H1 (cell line): ENCODE measurements around the gene ALK. TPM values are rescaled to one million over a fixed set of nuclear protein-coding genes. Genes with fewer than 3 reads are reported as not detected.

Source experiments
- CTCF ChIA-PET: fragments of 300-600 bp; sonication (Branson Sonifier 250); formaldehyde crosslinking; loops from one replicate; lab custom pipeline; 2021; ENCODE audit not compliant: partially characterized antibody; lab: Charles Lee
- POLR2A ChIA-PET: fragments of 300-600 bp; sonication (Branson Sonifier 250); formaldehyde crosslinking; loops from one replicate; lab custom pipeline; 2021; ENCODE audit warnings: inconsistent platforms; ENCODE audit not compliant: partially characterized antibody; lab: Charles Lee
- DNase-seq, 2 experiments: peaks; one replicate each; pipeline versions ENCODE4 v3.0.0 to v3.0.0-alpha.2; 2010 to 2022; ENCODE audit warnings: low spot score in 2 of 2, low read depth in 1 of 2, mixed read lengths in 1 of 2
- FAIRE-seq: peaks from 2 replicates; lab custom pipeline; 2011; peaks lifted over from hg19 to GRCh38; lab: Jason Lieb, UNC
- H2AFZ ChIP-seq: 2 replicates; pipeline ENCODE4 v1.8.1; 2012; ENCODE audit warnings: low read length, inconsistent platforms
- H2AK5ac ChIP-seq: 2 replicates; pipeline ENCODE4 v1.6.1; 2013; ENCODE audit warnings: low read depth, low read length
- H2BK120ac ChIP-seq: replicated peaks from 2 replicates; pipeline ENCODE3; 2013; ENCODE audit warnings: low read depth, low read length, inconsistent platforms
- H2BK12ac ChIP-seq: 2 replicates; pipeline ENCODE4 v1.6.1; 2013; ENCODE audit warnings: low read depth, low read length
- H2BK15ac ChIP-seq: 2 replicates; pipeline ENCODE4 v1.6.1; 2013; ENCODE audit warnings: low read length
- H2BK20ac ChIP-seq: 2 replicates; pipeline ENCODE4 v1.6.1; 2013; ENCODE audit warnings: low read length
- H2BK5ac ChIP-seq: 2 replicates; pipeline ENCODE4 v1.6.1; 2013; ENCODE audit warnings: low read depth, low read length
- H3K14ac ChIP-seq: 2 replicates; pipeline ENCODE4 v1.6.1; 2013; ENCODE audit warnings: inconsistent platforms; ENCODE audit not compliant: insufficient read length
- H3K18ac ChIP-seq: 2 replicates; pipeline ENCODE4 v1.6.1; 2013; ENCODE audit warnings: low read length; ENCODE audit errors: extremely low read depth
- H3K23ac ChIP-seq: 2 replicates; pipeline ENCODE4 v1.6.1; 2013; ENCODE audit warnings: inconsistent platforms; ENCODE audit not compliant: insufficient read length
- H3K23me2 ChIP-seq: 2 replicates; pipeline ENCODE4 v1.6.1; 2013; ENCODE audit warnings: low read depth, low read length
- H3K27ac ChIP-seq: 2 replicates; pipeline ENCODE4 v1.6.1; 2011; ENCODE audit warnings: low read depth, low read length, inconsistent platforms
- H3K27me3 ChIP-seq, 4 experiments: replicated peaks in 1 of 4; 1 replicate in 1 of 4; 2 replicates in 3 of 4; pipeline versions ENCODE4 v1.6.1 to v1.8.1; 2011 to 2013; ENCODE audit warnings: low read length in 3 of 4, mild to moderate bottlenecking in 3 of 4, inconsistent platforms in 2 of 4, mixed read lengths in 2 of 4, moderate library complexity in 1 of 4; ENCODE audit not compliant: control insufficient read depth in 3 of 4, insufficient read depth in 3 of 4; ENCODE audit errors: extremely low read depth in 1 of 4
- H3K36me3 ChIP-seq, 4 experiments: 2 replicates each; pipeline versions ENCODE4 v1.6.1 to v1.8.1; 2011 to 2013; ENCODE audit warnings: mild to moderate bottlenecking in 4 of 4, low read length in 3 of 4, moderate library complexity in 2 of 4, control low read depth in 1 of 4, inconsistent platforms in 1 of 4; ENCODE audit not compliant: insufficient read depth in 4 of 4, control insufficient read depth in 2 of 4
- H3K4ac ChIP-seq: replicated peaks from 2 replicates; pipeline ENCODE3; 2013; ENCODE audit warnings: low read length, low read depth, mixed read lengths, inconsistent platforms; ENCODE audit not compliant: insufficient read length
- H3K4me1 ChIP-seq, 4 experiments: replicated peaks in 1 of 4; 1 replicate in 1 of 4; 2 replicates in 3 of 4; pipeline versions ENCODE4 v1.6.1 to v1.8.1; 2011 to 2013; ENCODE audit warnings: low read length in 3 of 4, inconsistent platforms in 2 of 4, mixed read lengths in 1 of 4; ENCODE audit not compliant: insufficient read depth in 4 of 4, control insufficient read depth in 3 of 4
- H3K4me2 ChIP-seq, 2 experiments: 2 replicates each; pipeline versions ENCODE4 v1.6.1 to v1.8.1; 2011 to 2013; ENCODE audit warnings: low read depth in 2 of 2, low read length in 2 of 2, control low read depth in 1 of 2, inconsistent platforms in 1 of 2, mild to moderate bottlenecking in 1 of 2; ENCODE audit not compliant: insufficient read depth in 1 of 2
- H3K4me3 ChIP-seq, 4 experiments: fragments of 200-600, 300-600 bp in 1 of 4; sonication (generic), shearing (Covaris generic), sonication (Bioruptor Twin) in 1 of 4; 2 replicates each; pipeline versions ENCODE4 v1.5.1 to v1.8.1; 2011 to 2016; ENCODE audit warnings: low read length in 4 of 4, low read depth in 3 of 4, control low read depth in 2 of 4, inconsistent platforms in 2 of 4, mild to moderate bottlenecking in 2 of 4, mixed read lengths in 1 of 4, moderate library complexity in 1 of 4; ENCODE audit not compliant: insufficient read depth in 2 of 4; ENCODE audit errors: extremely low read depth in 1 of 4
- H3K56ac ChIP-seq: replicated peaks from 2 replicates; pipeline ENCODE3; 2013; ENCODE audit warnings: low read depth, mild to moderate bottlenecking, mixed read lengths, low read length, inconsistent platforms; ENCODE audit not compliant: insufficient read length
- H3K79me1 ChIP-seq: 2 replicates; pipeline ENCODE4 v1.6.1; 2013; ENCODE audit warnings: low read depth, low read length, control low read depth
- H3K79me2 ChIP-seq, 2 experiments: 2 replicates each; pipeline versions ENCODE4 v1.6.1 to v1.8.1; 2012 to 2013; ENCODE audit warnings: low read length in 2 of 2, mild to moderate bottlenecking in 2 of 2, inconsistent platforms in 1 of 2; ENCODE audit not compliant: insufficient read depth in 2 of 2, control insufficient read depth in 1 of 2
- H3K9ac ChIP-seq, 4 experiments: replicated peaks in 1 of 4; 1 replicate in 1 of 4; 2 replicates in 3 of 4; pipeline versions ENCODE4 v1.6.1 to v1.8.1; 2011 to 2013; ENCODE audit warnings: low read depth in 3 of 4, low read length in 3 of 4, control low read depth in 2 of 4, mild to moderate bottlenecking in 2 of 4, moderate library complexity in 2 of 4, inconsistent platforms in 1 of 4; ENCODE audit errors: extremely low read depth in 1 of 4
- H3K9me3 ChIP-seq, 2 experiments: 2 replicates each; pipeline versions ENCODE4 v1.6.1 to v1.8.1; 2012 to 2013; ENCODE audit warnings: mild to moderate bottlenecking in 2 of 2, moderate library complexity in 2 of 2, control low read depth in 1 of 2, inconsistent platforms in 1 of 2, low read depth in 1 of 2, low read length in 1 of 2, mixed read lengths in 1 of 2; ENCODE audit not compliant: insufficient read depth in 2 of 2
- H4K20me1 ChIP-seq, 2 experiments: replicated peaks in 1 of 2; 2 replicates each; pipeline versions ENCODE3 to v1.8.1; 2011 to 2013; ENCODE audit warnings: inconsistent platforms in 2 of 2, low read length in 2 of 2, mild to moderate bottlenecking in 1 of 2; ENCODE audit not compliant: insufficient read depth in 2 of 2, control insufficient read depth in 1 of 2
- H4K5ac ChIP-seq: 2 replicates; pipeline ENCODE4 v1.6.1; 2013; ENCODE audit warnings: low read length, low read depth, mixed read lengths, inconsistent platforms; ENCODE audit not compliant: insufficient read length
- H4K8ac ChIP-seq: 2 replicates; pipeline ENCODE4 v1.8.0; 2013; ENCODE audit warnings: mild to moderate bottlenecking, moderate library complexity, low read length, inconsistent platforms; ENCODE audit not compliant: insufficient read depth; ENCODE audit errors: extremely low read depth
- H4K91ac ChIP-seq: replicated peaks from 2 replicates; pipeline ENCODE3; 2013; ENCODE audit warnings: low read length, mixed read lengths, inconsistent platforms; ENCODE audit not compliant: insufficient read length
- CREB1 ChIP-seq: IDR thresholded peaks from 2 replicates; pipeline ENCODE4 v1.6.1; 2012; ENCODE audit warnings: inconsistent platforms
- KDM4A ChIP-seq: IDR thresholded peaks from one replicate; pipeline ENCODE4 v1.7.1; 2012; ENCODE audit warnings: low read depth, mild to moderate bottlenecking, moderate library complexity, low read length, inconsistent platforms; ENCODE audit not compliant: severe bottlenecking
- POU5F1 ChIP-seq: IDR thresholded peaks from 2 replicates; pipeline ENCODE4 v1.6.1; 2011; ENCODE audit warnings: low read depth, mild to moderate bottlenecking, low read length, moderate library complexity
- RAD21 ChIP-seq, 2 experiments: IDR thresholded peaks in 1 of 2; conservative IDR thresholded peaks in 1 of 2; 2 replicates each; pipeline ENCODE4 v1.6.1; 2011; ENCODE audit warnings: low read depth in 2 of 2, low read length in 2 of 2, improper control_type of control experiment in 1 of 2, inconsistent platforms in 1 of 2, mild to moderate bottlenecking in 1 of 2, moderate library complexity in 1 of 2
- RBBP5 ChIP-seq: IDR thresholded peaks from 2 replicates; pipeline ENCODE4 v1.7.1; 2012; ENCODE audit warnings: low read depth, mild to moderate bottlenecking, inconsistent platforms, low read length, moderate library complexity, borderline replicate concordance
- RFX5 ChIP-seq: IDR thresholded peaks from 2 replicates; pipeline ENCODE4 v1.6.1; 2011; ENCODE audit warnings: low read depth, low read length, improper control_type of control experiment, borderline replicate concordance
- WGBS, 2 experiments: shearing (Covaris generic) in 1 of 2; methylation state at CpG; one replicate each; pipeline versions ENCODE4 v1.1.6 to v1.1.7; 2013 to 2015; ENCODE audit warnings: low lambda C conversion rate in 2 of 2, mixed read lengths in 2 of 2, inconsistent platforms in 1 of 2, low coverage in 1 of 2, missing lambda C conversion rate in 1 of 2; ENCODE audit not compliant: insufficient replicate concordance in 2 of 2, insufficient coverage in 1 of 2, insufficient read length in 1 of 2; ENCODE audit errors: extremely low coverage in 1 of 2, missing lambda C conversion rate in 1 of 2; 5-methylcytosine and 5-hydroxymethylcytosine counted together
- polyA plus RNA-seq, 7 experiments: library from polyadenylated mRNA; depleted of rRNA in 3 of 7; stranded (reverse) in 5 of 7; unstranded in 2 of 7; fragments of >200 nt in 5 of 7; fragments of 200-250 nt in 2 of 7; gene quantifications; 1 replicate in 5 of 7; 2 replicates in 1 of 7; 4 replicates in 1 of 7; pipeline versions ENCODE4 v1.2.1 to v1.2.3, GENCODE V29; 2011 to 2013; ENCODE audit warnings: missing spikeins in 2 of 7, mixed read lengths in 2 of 7
- total RNA-seq: library from RNA; stranded (reverse); fragmentation: NEBNext Ultra II Directional; extraction: Animal tissue kit (Norgen Biotek cat#: 25700); gene quantifications from 2 replicates; pipeline ENCODE4 v1.2.1, GENCODE V29; 2021
- TF ChIP-seq, protein P1 (sequence below), 3 experiments: IDR thresholded peaks; 1 replicate in 2 of 3; 2 replicates in 1 of 3; pipeline versions ENCODE4 v1.5.1 to v1.6.1; 2011; ENCODE audit warnings: low read length in 3 of 3, mild to moderate bottlenecking in 3 of 3, inconsistent platforms in 2 of 3, low read depth in 1 of 3, moderate library complexity in 1 of 3; ENCODE audit not compliant: insufficient read depth in 1 of 3; ENCODE audit errors: control extremely low read depth in 1 of 3

Gene ALK
- total and polyA plus RNA-seq, 2 of the 8 experiments (the other 6 are each of a cell fraction or from before 2014, with no cell fraction given) = 0.02 to 0.09 TPM

DNA sequence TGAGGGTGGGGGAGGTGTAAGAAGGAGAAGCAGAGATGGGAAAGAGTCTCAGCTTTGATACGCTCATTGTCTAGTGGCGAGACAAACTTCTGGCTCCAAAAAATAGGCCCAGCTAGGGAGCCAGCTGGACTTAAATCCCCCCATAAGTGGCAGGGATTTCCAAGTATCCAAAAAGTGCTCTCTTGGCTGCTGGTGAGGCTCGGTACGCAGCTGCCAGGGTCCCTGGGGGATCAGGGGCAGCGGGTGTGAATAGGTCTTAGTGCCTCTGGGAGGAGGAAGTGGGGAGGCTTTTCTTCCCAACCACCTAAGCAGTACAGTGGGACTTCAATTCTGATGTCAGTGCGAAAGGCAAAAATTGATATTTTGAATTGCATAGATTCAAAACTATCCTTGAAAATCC is 73.5 kb downstream of the ALK start:
- H2AFZ ChIP-seq = no peak overlapping the region
- H2BK120ac ChIP-seq = no peak overlapping the region
- no peaks in the 10 kb centered on the region for H3K79me2 ChIP-seq
- no peak overlapping the region for H2BK12ac ChIP-seq
- CTCF ChIA-PET = interaction anchor here (1.4 kb wide), 2 partner anchors 67 to 73 kb away, joined by 3 to 4 read pairs; partner anchors contain the start of gene ALK
- no peaks in the 10 kb centered on the region for H3K79me1 ChIP-seq
- H4K20me1 ChIP-seq = no peaks in the 10 kb centered on the region
- no peak overlapping the region for H3K14ac ChIP-seq
- no peak overlapping the region for H4K91ac ChIP-seq
- H3K4me2 ChIP-seq = no peak overlapping the region
- H3K56ac ChIP-seq = no peak overlapping the region
- no peak overlapping the region for H2BK15ac ChIP-seq
- no peak overlapping the region for H2AK5ac ChIP-seq
- H3K4me3 ChIP-seq = no peak overlapping the region
- no peak overlapping the region for H3K9ac ChIP-seq
- H2BK20ac ChIP-seq = no peak overlapping the region
- H2BK5ac ChIP-seq = no peak overlapping the region
- no peaks in the 10 kb centered on the region for H3K27me3 ChIP-seq
- TF ChIP-seq POU5F1 = no peak
- TF ChIP-seq KDM4A = no peak
- no peak for TF ChIP-seq RAD21 (IDR thresholded peaks at IDR 0.05 in 1 of 2, conservative IDR thresholded peaks at IDR 0.05 in 1 of 2; ENCODE audit: low read depth in 2 of 2, low read length in 2 of 2)
- TF ChIP-seq, protein P1, sequence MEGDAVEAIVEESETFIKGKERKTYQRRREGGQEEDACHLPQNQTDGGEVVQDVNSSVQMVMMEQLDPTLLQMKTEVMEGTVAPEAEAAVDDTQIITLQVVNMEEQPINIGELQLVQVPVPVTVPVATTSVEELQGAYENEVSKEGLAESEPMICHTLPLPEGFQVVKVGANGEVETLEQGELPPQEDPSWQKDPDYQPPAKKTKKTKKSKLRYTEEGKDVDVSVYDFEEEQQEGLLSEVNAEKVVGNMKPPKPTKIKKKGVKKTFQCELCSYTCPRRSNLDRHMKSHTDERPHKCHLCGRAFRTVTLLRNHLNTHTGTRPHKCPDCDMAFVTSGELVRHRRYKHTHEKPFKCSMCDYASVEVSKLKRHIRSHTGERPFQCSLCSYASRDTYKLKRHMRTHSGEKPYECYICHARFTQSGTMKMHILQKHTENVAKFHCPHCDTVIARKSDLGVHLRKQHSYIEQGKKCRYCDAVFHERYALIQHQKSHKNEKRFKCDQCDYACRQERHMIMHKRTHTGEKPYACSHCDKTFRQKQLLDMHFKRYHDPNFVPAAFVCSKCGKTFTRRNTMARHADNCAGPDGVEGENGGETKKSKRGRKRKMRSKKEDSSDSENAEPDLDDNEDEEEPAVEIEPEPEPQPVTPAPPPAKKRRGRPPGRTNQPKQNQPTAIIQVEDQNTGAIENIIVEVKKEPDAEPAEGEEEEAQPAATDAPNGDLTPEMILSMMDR (IDR thresholded peaks at IDR 0.05; ENCODE audit: control extremely low read depth in 1 of 3, insufficient read depth in 1 of 3, low read depth in 1 of 3, low read length in 3 of 3) = no peak
- no peak for TF ChIP-seq CREB1
- TF ChIP-seq RFX5 = no peak
- no peak for TF ChIP-seq RBBP5
- TF ChIP-seq, all 59 proteins: peak for 0
- H3K36me3 ChIP-seq = no peaks in the 10 kb centered on the region
- no peaks in the 10 kb centered on the region for H3K9me3 ChIP-seq
- H3K18ac ChIP-seq = no peak overlapping the region
- H4K8ac ChIP-seq = no peak overlapping the region
- WGBS, 2 experiments = 79% methylated on average over 6 of the region's 6 CpGs; no CpG with 5 or more reads in 1 of the 2 experiments
- no peak for FAIRE-seq
- no peak for DNase-seq
- POLR2A ChIA-PET = no interaction called here
- H3K23ac ChIP-seq = no peak overlapping the region
- no peak overlapping the region for H3K4ac ChIP-seq
- H3K27ac ChIP-seq = no peak overlapping the region
- no peak overlapping the region for H4K5ac ChIP-seq
- 0 out of 7 replicates have a peak, but pooled peaks cover 0 to 3% (median 0%) of the 10 kb centered on the region in 4 experiments for H3K4me1 ChIP-seq
- no peaks in the 10 kb centered on the region for H3K23me2 ChIP-seq
